ENCODE measurements around the gene PTDSS2.
"Not testable (repeated sequence)": the region's sequence is repeated elsewhere in the genome, so short reads cannot be mapped to it uniquely, and the experiment has no call there.

The PTDSS2 gene

DNA sequence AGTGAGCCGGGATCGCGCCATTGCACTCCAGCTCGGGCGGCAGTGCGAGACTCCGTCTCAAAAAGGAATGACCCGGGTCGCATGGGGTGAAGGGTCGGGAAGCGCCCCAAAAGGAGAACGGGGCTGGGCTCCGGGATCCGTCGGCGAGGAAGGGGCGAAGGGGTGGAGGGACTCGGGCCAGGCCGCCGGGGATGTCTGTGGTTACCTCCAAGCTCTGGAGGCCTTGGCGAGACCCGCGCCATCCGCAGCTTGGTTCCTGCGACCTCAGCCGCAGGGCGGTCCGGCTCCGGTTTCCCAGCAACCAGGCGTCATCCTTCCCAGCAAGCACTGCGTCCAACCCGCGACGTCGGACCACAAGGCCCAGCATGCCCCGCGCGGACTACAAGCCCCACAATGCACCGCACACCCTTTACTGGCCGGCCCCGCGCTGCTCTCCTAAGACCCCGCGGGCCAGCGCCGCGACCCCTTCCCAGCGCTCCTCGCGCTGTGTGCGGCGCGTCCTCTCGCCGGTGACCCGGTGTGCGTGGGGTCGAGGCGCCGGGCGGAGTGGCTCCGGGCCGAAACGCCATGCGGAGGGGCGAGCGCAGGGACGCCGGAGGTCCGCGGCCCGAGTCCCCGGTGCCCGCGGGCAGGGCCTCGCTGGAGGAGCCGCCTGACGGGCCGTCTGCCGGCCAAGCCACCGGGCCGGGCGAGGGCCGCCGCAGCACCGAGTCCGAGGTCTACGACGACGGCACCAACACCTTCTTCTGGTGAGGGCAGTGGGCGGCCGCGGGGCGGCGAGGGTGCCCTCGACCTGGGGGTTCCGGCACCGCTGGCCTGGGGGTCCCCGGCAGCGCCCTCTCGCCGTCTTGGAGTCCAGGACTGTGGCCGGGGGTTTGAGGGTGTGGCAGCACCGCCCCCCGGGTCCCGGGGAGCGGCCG, at the start of gene PTDSS2:
TSS of gene PTDSS2 (plus strand) at position 391 of the 920 bp plus-strand sequence. CDS start at position 568, 177 bp downstream.
- Histone ChIP-seq H3K27ac (peak within 1 kb of the TSS; percentile 83 to 84), H3K36me3 (peaks cover 0 to 32% (median 12%) of the 10 kb centered on the region in 3 donors), H3K27me3 (peaks cover 0 to 7% of the 10 kb centered on the region in 2 donors), H3K4me3 (peak within 1 kb of the TSS; percentile 79 to 91), H3K9me3 (no peaks in the 10 kb centered on the region), H3K4me1 (peaks cover 0 to 35% (median 29%) of the 10 kb centered on the region in 4 donors)
- TF ChIP-seq, protein P1, sequence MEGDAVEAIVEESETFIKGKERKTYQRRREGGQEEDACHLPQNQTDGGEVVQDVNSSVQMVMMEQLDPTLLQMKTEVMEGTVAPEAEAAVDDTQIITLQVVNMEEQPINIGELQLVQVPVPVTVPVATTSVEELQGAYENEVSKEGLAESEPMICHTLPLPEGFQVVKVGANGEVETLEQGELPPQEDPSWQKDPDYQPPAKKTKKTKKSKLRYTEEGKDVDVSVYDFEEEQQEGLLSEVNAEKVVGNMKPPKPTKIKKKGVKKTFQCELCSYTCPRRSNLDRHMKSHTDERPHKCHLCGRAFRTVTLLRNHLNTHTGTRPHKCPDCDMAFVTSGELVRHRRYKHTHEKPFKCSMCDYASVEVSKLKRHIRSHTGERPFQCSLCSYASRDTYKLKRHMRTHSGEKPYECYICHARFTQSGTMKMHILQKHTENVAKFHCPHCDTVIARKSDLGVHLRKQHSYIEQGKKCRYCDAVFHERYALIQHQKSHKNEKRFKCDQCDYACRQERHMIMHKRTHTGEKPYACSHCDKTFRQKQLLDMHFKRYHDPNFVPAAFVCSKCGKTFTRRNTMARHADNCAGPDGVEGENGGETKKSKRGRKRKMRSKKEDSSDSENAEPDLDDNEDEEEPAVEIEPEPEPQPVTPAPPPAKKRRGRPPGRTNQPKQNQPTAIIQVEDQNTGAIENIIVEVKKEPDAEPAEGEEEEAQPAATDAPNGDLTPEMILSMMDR (IDR thresholded peaks at IDR 0.05): peak in 1 of 2 experiments; percentile 11
- intact Hi-C loops (cut with DNase I; ENCODE audit: low total_unique reads): loop anchor here (5.0 kb wide), 2 partner anchors 52 to 243 kb away; partner anchors contain the start of genes BET1L and RIC8A
- DNase-seq: peak; percentile 97

GRCh38 chr11:401196-401595, 48.9 kb upstream of the PTDSS2 start:
- DNase-seq; H3K27ac ChIP-seq; H3K4me3 ChIP-seq; intact Hi-C loops (cut with DNase I; ENCODE audit: low total_unique reads); H3K9me3 ChIP-seq: not testable (repeated sequence)
- Histone ChIP-seq H3K27me3 (peaks cover 0 to 26% of the 10 kb centered on the region in 2 donors), H3K4me1 (peaks cover 0 to 26% (median 14%) of the 10 kb centered on the region in 4 donors), H3K36me3 (peaks cover 0 to 41% (median 0%) of the 10 kb centered on the region in 3 donors)

GRCh38 chr11:403021-403760, 46.9 kb upstream of the PTDSS2 start:
- TF ChIP-seq, protein P1 (IDR thresholded peaks at IDR 0.05): no peak
- intact Hi-C loops (cut with DNase I; ENCODE audit: low total_unique reads): no loop called here
- Histone ChIP-seq H3K4me1 (peaks cover 0 to 26% (median 18%) of the 10 kb centered on the region in 4 donors), H3K9me3 (no peaks in the 10 kb centered on the region), H3K27me3 (peaks cover 0 to 29% of the 10 kb centered on the region in 2 donors), H3K36me3 (peaks cover 0 to 31% (median 0%) of the 10 kb centered on the region in 3 donors), H3K27ac (no peak overlapping the region), H3K4me3 (no peak overlapping the region)
- DNase-seq: peak in 1 of 2 donors; percentile 64

GRCh38 chr11:403761-404431, 46.2 kb upstream of the PTDSS2 start:
- no peak overlapping the region for H3K27ac ChIP-seq
- H3K27me3 ChIP-seq: peaks cover 0 to 26% of the 10 kb centered on the region in 2 donors
- no peak overlapping the region for H3K4me3 ChIP-seq
- H3K9me3 ChIP-seq: no peaks in the 10 kb centered on the region
- peak in 1 of 2 donors; percentile 64 for DNase-seq
- H3K36me3 ChIP-seq: peaks cover 0 to 31% (median 0%) of the 10 kb centered on the region in 3 donors
- intact Hi-C loops (cut with DNase I; ENCODE audit: low total_unique reads): no loop called here
- H3K4me1 ChIP-seq: peaks cover 0 to 27% (median 21%) of the 10 kb centered on the region in 4 donors
- TF ChIP-seq, protein P1 (IDR thresholded peaks at IDR 0.05): no peak

GRCh38 chr11:404551-405264, 45.4 kb upstream of the PTDSS2 start:
- intact Hi-C loops (cut with DNase I; ENCODE audit: low total_unique reads): no loop called here
- Histone ChIP-seq H3K4me3 (no peak overlapping the region), H3K9me3 (no peaks in the 10 kb centered on the region), H3K4me1 (peaks cover 0 to 31% (median 21%) of the 10 kb centered on the region in 4 donors), H3K27ac (no peak overlapping the region), H3K36me3 (peaks cover 0 to 29% (median 0%) of the 10 kb centered on the region in 3 donors), H3K27me3 (peaks cover 0 to 30% of the 10 kb centered on the region in 2 donors)
- TF ChIP-seq, protein P1 (IDR thresholded peaks at IDR 0.05): no peak
- peak in 1 of 2 donors; percentile 62 for DNase-seq

All from tibial artery (tissue), 4 donors.